ENCODE data around the gene ABCG1.

GRCh38 chr21:42344631-42345030, 125.7 kb downstream of the ABCG1 start:
- TF ChIP-seq CTCF (IDR thresholded peaks at IDR 0.05), result no peak
- no peak for TF ChIP-seq ZFX (IDR thresholded peaks at IDR 0.05; ENCODE audit: borderline replicate concordance)
